ENCODE data around the gene ACAA2. TPM values are rescaled to one million over a fixed set of nuclear protein-coding genes. Genes with fewer than 3 reads are reported as not detected.

The ACAA2 gene
- polyA plus RNA-seq, 1 experiment, result 33.8 TPM

DNA sequence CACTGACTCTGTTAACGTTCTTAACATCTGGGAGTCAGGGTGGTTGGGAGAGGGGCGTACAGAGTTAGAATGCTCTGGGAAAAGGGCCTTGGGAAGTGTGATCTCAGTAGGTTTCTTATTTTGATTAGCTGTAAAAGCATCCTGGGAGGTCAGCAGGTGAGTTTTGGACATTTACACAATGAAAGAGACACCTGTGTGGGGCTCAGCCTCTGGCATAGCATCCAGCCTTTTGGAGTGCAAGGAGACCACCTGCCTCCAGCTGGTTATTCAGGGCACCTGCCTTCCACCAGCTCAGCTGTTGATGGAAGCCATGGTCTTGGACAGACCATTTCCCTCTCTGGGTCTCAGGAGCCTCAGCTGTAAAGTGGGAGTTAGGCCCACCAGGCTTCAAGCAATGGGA, 49.7 kb downstream of the ACAA2 start:
- Histone ChIP-seq H3K4me3 (ENCODE audit: low read depth, low read length) (no peak overlapping the region), H3K27ac (ENCODE audit: low read depth, low read length) (no peak overlapping the region), H3K9me3 (ENCODE audit: control insufficient read depth, insufficient read depth, low read length) (peaks cover 5% of the 10 kb centered on the region; the same call in 1 of the 2 replicates), H3K27me3 (ENCODE audit: control insufficient read depth, insufficient read depth, low read length) (no peaks in the 10 kb centered on the region)
- POLR2A ChIA-PET, result interaction anchor here (0.6 kb wide), 1 partner anchor 116 kb away, joined by 3 read pairs; no protein-coding TSS in a partner anchor
- TF ChIP-seq, protein P1, sequence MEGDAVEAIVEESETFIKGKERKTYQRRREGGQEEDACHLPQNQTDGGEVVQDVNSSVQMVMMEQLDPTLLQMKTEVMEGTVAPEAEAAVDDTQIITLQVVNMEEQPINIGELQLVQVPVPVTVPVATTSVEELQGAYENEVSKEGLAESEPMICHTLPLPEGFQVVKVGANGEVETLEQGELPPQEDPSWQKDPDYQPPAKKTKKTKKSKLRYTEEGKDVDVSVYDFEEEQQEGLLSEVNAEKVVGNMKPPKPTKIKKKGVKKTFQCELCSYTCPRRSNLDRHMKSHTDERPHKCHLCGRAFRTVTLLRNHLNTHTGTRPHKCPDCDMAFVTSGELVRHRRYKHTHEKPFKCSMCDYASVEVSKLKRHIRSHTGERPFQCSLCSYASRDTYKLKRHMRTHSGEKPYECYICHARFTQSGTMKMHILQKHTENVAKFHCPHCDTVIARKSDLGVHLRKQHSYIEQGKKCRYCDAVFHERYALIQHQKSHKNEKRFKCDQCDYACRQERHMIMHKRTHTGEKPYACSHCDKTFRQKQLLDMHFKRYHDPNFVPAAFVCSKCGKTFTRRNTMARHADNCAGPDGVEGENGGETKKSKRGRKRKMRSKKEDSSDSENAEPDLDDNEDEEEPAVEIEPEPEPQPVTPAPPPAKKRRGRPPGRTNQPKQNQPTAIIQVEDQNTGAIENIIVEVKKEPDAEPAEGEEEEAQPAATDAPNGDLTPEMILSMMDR (IDR thresholded peaks at IDR 0.05; ENCODE audit: low read depth, low read length), result no peak
- CTCF ChIA-PET, result interaction anchor here (0.7 to 1.2 kb wide), 3 partner anchors 25 to 204 kb away, joined by 3 to 4 read pairs (median 3); no protein-coding TSS in a partner anchor
- no peak for DNase-seq (ENCODE audit: low read depth, low spot score)

DNA sequence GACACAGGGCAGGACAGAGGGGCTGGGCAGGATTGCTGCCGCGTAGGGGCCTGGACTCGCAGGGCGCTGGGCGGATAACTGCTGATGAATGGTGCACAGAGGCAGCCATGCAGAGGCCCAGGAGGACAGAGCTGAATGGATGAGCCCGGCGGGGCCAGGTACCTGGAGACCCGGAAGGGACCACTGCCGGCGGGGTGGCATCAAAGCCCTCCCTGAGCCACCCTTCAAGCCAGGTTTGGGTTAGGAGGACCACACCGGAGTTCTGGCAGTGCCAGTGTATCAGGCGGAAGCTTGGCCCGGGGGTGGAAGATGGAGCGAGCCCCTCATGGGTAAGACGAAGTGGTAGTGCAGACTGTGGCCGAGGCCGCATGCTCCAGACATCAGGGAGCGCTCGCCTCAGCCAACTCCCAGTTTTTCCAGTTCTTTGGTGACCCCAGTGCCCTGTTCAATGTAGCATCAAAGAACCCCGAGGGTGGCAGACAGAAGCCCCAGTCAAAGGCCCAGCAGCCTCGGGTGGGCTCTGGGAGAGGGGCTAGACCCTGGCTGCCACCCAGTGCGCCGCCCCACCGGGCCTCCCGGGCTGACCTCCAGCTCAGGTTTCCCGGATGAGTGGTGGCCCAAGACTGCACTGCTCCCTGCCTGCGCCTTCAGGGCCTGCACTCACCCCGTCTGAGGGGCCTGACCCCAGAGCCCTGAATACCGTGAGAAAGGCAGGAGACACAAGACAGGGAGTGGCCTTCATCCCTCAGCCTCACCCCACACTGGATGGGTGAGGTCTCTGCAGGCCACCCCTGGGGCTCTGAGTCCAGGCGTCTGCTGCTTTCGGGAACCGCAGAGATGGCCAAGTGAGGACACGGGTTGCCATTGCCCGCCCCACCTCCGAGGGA, 50.9 kb downstream of the ACAA2 start:
- TF ChIP-seq, protein P1 (IDR thresholded peaks at IDR 0.05; ENCODE audit: low read depth, low read length), result no peak
- POLR2A ChIA-PET, result no interaction called here
- Histone ChIP-seq H3K27ac (ENCODE audit: low read depth, low read length) (no peak overlapping the region), H3K9me3 (ENCODE audit: control insufficient read depth, insufficient read depth, low read length) (peaks cover 5% of the 10 kb centered on the region; the same call in 1 of the 2 replicates), H3K4me3 (ENCODE audit: low read depth, low read length) (no peak overlapping the region), H3K27me3 (ENCODE audit: control insufficient read depth, insufficient read depth, low read length) (no peaks in the 10 kb centered on the region)
- DNase-seq (ENCODE audit: low read depth, low spot score), result no peak
- CTCF ChIA-PET, result no interaction called here

DNA sequence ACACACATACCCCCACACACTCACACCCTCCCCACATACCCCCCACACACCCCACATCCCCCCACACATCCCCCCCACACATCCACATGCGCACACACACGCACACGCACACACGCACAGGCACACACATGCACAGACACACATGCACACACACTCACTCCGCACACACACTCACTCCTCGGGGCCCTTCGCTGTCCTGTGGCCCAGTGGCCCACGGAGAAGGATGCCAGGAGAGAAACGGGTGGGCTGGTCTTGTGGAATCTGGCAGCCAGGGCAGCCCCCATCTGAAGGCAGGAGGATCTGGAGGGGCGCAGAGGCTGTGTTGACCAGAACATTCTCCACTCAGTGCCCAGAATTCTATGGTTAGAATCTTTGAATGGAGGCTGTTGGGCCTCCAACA, 51.6 kb downstream of the ACAA2 start:
- TF ChIP-seq, protein P1 (IDR thresholded peaks at IDR 0.05; ENCODE audit: low read depth, low read length), result no peak
- H3K27me3 ChIP-seq (ENCODE audit: control insufficient read depth, insufficient read depth, low read length), result no peaks in the 10 kb centered on the region
- ChIA-PET POLR2A (no interaction called here), CTCF (no interaction called here)
- peaks cover 5% of the 10 kb centered on the region; the same call in 1 of the 2 replicates for H3K9me3 ChIP-seq (ENCODE audit: control insufficient read depth, insufficient read depth, low read length)
- no peak for DNase-seq (ENCODE audit: low read depth, low spot score)
- H3K4me3 ChIP-seq (ENCODE audit: low read depth, low read length), result no peak overlapping the region
- no peak overlapping the region for H3K27ac ChIP-seq (ENCODE audit: low read depth, low read length)

DNA sequence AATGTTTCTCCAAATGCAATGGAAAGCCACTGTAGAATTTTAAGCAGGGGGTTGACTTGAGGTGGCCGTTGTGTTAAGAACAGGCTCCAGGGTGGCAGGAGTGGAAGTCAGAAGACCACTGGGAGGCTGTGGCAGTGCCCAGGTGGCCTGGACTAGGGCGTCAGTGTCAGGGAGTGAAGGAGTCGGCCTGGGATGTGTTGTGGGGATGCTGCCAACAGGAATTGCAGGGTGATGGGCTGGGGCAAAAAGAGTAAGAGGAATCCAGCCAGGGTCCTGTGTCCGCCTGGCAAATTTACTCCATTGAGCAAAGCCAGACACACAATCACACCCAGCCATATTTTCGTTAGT, 55.1 kb downstream of the ACAA2 start:
- DNase-seq (ENCODE audit: low read depth, low spot score), result no peak
- ChIA-PET POLR2A (no interaction called here), CTCF (no interaction called here)
- TF ChIP-seq, protein P1 (IDR thresholded peaks at IDR 0.05; ENCODE audit: low read depth, low read length), result no peak
- Histone ChIP-seq H3K27ac (ENCODE audit: low read depth, low read length) (no peak overlapping the region), H3K27me3 (ENCODE audit: control insufficient read depth, insufficient read depth, low read length) (no peaks in the 10 kb centered on the region), H3K4me3 (ENCODE audit: low read depth, low read length) (no peak overlapping the region), H3K9me3 (ENCODE audit: control insufficient read depth, insufficient read depth, low read length) (peaks cover 5% of the 10 kb centered on the region; the same call in 1 of the 2 replicates)

DNA sequence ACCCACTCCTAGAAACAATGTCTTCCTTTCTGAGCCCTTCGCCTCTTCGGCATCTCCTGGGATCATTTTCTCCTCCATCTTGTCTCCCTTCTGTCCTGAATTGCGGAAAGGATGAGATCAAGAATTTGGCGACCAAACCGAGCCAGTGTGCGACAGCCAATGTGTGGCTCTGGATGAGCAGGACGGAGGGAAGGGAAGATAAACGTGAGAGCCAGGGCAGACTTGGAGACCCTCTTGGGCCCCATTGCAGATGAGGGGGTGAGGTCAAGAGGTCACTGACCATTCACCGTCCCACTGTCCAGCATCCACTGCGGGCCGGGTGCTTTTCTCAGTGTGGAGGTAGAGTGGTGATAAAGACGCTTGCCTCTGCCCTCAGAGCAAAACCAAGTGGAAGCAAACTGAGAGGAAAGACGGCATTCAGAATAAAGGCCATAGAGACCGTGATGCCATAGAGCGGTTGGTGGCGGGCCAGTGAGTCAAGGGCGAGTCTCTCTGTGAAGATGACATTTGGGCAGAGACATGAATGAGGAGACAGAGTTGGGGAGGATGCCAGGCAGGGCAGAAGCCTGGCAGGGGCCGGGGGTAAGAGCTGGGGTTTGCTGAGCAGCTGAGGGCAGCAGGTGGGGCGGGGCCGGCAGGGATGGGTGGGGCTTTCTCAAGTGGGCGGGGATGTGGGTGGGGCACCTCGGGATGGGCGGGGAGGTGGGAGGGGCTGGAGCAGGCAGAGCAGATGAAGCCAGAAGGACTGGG, 55.6 kb downstream of the ACAA2 start:
- H3K27me3 ChIP-seq (ENCODE audit: control insufficient read depth, insufficient read depth, low read length), result no peaks in the 10 kb centered on the region
- POLR2A ChIA-PET, result no interaction called here

More for the DNA sequence above, 55.6 kb downstream of the ACAA2 start:
- H3K9me3 ChIP-seq (ENCODE audit: control insufficient read depth, insufficient read depth, low read length), result peaks cover 5% of the 10 kb centered on the region; the same call in 1 of the 2 replicates
- DNase-seq (ENCODE audit: low read depth, low spot score), result no peak
- CTCF ChIA-PET, result no interaction called here
- H3K4me3 ChIP-seq (ENCODE audit: low read depth, low read length), result no peak overlapping the region
- TF ChIP-seq, protein P1 (IDR thresholded peaks at IDR 0.05; ENCODE audit: low read depth, low read length), result no peak
- H3K27ac ChIP-seq (ENCODE audit: low read depth, low read length), result no peak overlapping the region
